ENCODE measurements around the gene ADD2. TPM values are rescaled to one million over a fixed set of nuclear protein-coding genes. Genes with fewer than 3 reads are reported as not detected.

ADD2 gene
- total and polyA plus RNA-seq, 2 experiments from 2014 or later, result 34.6 to 223 TPM

- TF ChIP-seq CREB1 (CRISPR knock-in tag; IDR thresholded peaks at IDR 0.05; ENCODE audit: low read depth) (no peak), REST (IDR thresholded peaks at IDR 0.05; ENCODE audit: unreplicated experiment) (no peak), ZNF114 (CRISPR knock-in tag; IDR thresholded peaks at IDR 0.05) (no peak), CTCF (conservative IDR thresholded peaks at IDR 0.05; ENCODE audit: low read depth in 2 of 2) (no peak), ETS1 (IDR thresholded peaks at IDR 0.05) (no peak), NANOG (IDR thresholded peaks at IDR 0.05; ENCODE audit: borderline replicate concordance) (no peak)
These were observed 65.1 kb downstream of the ADD2 start (continued) for GRCh38 chr2:70702711-70703395.

- Histone ChIP-seq H3K4me2 (no peak overlapping the region), H3K27me3 (ENCODE audit: insufficient read depth) (no peaks in the 10 kb centered on the region), H3K4me3 (no peak overlapping the region), H2AFZ (no peak overlapping the region), H3F3A (replicated peaks; ENCODE audit: low read depth) (no peaks in the 10 kb centered on the region), H3K9me2 (ENCODE audit: insufficient read depth) (no peaks in the 10 kb centered on the region), H3K27ac (ENCODE audit: low read depth) (no peak overlapping the region), H4K20me1 (replicated peaks; ENCODE audit: insufficient read depth) (no peaks in the 10 kb centered on the region; the same call in none of the 2 replicates), H3K79me2 (replicated peaks; ENCODE audit: insufficient read depth) (no peaks in the 10 kb centered on the region), H3K36me3 (ENCODE audit: insufficient read depth) (peaks cover 22% of the 10 kb centered on the region), H3K4me1 (ENCODE audit: insufficient read depth) (no peaks in the 10 kb centered on the region)
- DNase-seq (ENCODE audit: low spot score) (no peak), ATAC-seq (no peak)
- Mint-ChIP-seq H3K36me3 (ENCODE audit: low read depth) (peaks cover 42% of the 10 kb centered on the region), H3K9me3 (no peaks in the 10 kb centered on the region), H3K27me3 (ENCODE audit: insufficient read depth, low read depth, poor library complexity) (no peaks in the 10 kb centered on the region), H3K4me1 (peaks cover 2% of the 10 kb centered on the region; the same call in 2 of the 3 replicates), H3K4me3 (no peak overlapping the region), H3K27ac (no peak overlapping the region)
- TF ChIP-seq ETS1 (IDR thresholded peaks at IDR 0.05), result no peak
- no peak for TF ChIP-seq REST (IDR thresholded peaks at IDR 0.05; ENCODE audit: unreplicated experiment)
- no peak for TF ChIP-seq CREB1 (CRISPR knock-in tag; IDR thresholded peaks at IDR 0.05; ENCODE audit: low read depth)
- TF ChIP-seq CTCF (conservative IDR thresholded peaks at IDR 0.05; ENCODE audit: low read depth in 2 of 2), result no peak
- TF ChIP-seq STAT1 (IDR thresholded peaks at IDR 0.05; ENCODE audit: unreplicated experiment), result no peak
- TF ChIP-seq ZNF331 (CRISPR knock-in tag; IDR thresholded peaks at IDR 0.05; ENCODE audit: low read depth), result no peak
- no peak for TF ChIP-seq ZNF114 (CRISPR knock-in tag; IDR thresholded peaks at IDR 0.05)
- no peak for TF ChIP-seq JUNB (IDR thresholded peaks at IDR 0.05; ENCODE audit: unreplicated experiment)
- TF ChIP-seq NANOG (IDR thresholded peaks at IDR 0.05; ENCODE audit: borderline replicate concordance), result no peak
These were observed 69.2 kb downstream of the ADD2 start for GRCh38 chr2:70698847-70699246.

All from GM23338 (cell line).